ENCODE measurements around the gene ZNF765.
"Not testable (repeated sequence)": the region's sequence is repeated elsewhere in the genome, so short reads cannot be mapped to it uniquely, and the experiment has no call there.

Gene ZNF765

DNA sequence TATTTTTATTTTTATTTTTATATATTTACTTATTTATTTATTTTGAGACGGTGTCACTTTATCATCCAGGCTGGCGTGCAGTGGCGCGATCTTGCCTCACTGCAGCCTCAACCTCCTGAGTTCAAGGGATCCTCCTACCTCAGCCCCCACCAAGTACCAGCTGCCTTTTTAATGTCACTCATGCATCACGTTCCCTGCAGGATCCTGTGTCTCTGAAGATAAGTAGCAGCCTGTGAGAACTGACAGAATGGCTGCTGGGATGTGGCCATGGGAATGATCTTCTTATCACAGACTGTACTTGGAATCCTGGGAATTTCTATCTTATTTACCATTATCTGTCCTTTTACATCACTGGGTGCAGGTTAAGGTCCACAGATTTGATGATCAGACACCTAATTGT lies 27.6 kb downstream of the ZNF765 start:
- H3K9me3 ChIP-seq (ENCODE audit: control insufficient read depth in 2 of 2, low read length in 2 of 2), result no peaks in the 10 kb centered on the region
- H3K4me3 ChIP-seq (ENCODE audit: low read length in 2 of 2), result no peak overlapping the region
- H3K9ac ChIP-seq (ENCODE audit: low read length in 2 of 2), result no peak overlapping the region
- no peak overlapping the region for H3K27ac ChIP-seq (ENCODE audit: low read length)
- no peaks in the 10 kb centered on the region for H3K36me3 ChIP-seq (ENCODE audit: control insufficient read depth in 2 of 2, insufficient read depth in 2 of 2, low read length in 2 of 2)
- H3K4me1 ChIP-seq (ENCODE audit: control insufficient read depth, insufficient read depth, low read length), result no peaks in the 10 kb centered on the region
- no peaks in the 10 kb centered on the region for H3K27me3 ChIP-seq (ENCODE audit: control insufficient read depth in 1 of 2, insufficient read depth in 2 of 2, low read length in 2 of 2)

DNA sequence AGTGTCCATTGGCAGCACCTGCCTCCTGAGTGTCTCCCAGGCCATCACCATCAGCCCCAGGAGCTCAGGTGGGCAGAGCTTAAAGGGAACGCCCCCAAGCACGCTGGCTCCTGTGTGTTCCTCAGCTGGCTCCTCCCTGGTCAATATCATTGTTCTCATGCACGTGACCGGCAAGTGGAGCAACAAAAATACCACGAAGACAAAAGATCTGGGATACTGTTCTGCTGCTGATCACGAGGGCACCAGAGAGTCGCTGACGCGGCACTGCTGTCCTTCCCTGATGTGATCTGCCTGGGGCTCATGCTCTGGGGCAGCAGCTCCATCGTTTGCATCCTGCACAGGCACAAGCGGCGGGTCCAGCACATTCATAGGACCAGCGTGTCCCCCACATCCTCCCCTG lies 28.1 kb downstream of the ZNF765 start:
- H3K36me3 ChIP-seq (ENCODE audit: control insufficient read depth in 2 of 2, insufficient read depth in 2 of 2, low read length in 2 of 2); H3K27ac ChIP-seq (ENCODE audit: low read length); H3K9me3 ChIP-seq (ENCODE audit: control insufficient read depth in 2 of 2, low read length in 2 of 2); H3K4me1 ChIP-seq (ENCODE audit: control insufficient read depth, insufficient read depth, low read length); H3K4me3 ChIP-seq (ENCODE audit: low read length in 2 of 2); H3K27me3 ChIP-seq (ENCODE audit: control insufficient read depth in 1 of 2, insufficient read depth in 2 of 2, low read length in 2 of 2); H3K9ac ChIP-seq (ENCODE audit: low read length in 2 of 2): not testable (repeated sequence)

DNA sequence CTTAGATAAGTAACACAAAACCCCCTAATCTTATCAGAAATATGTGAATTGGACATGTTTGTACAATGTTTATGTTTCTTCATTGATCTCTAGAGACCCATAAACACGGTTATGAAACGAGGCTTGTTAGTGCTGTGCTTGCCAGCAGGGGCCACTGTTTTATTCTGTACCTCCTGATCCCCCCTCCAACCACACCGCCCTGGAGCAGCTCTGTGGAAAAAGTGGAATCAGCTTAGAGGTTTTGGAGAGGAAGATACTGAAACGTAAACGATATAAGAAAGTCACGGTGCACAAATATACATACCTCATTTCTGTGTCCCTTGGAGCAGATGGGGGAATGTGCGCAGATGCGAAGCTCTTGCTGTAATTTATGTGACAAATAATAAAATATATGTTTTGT lies 28.7 kb downstream of the ZNF765 start:
- not testable (repeated sequence) for H3K27ac ChIP-seq (ENCODE audit: low read length); H3K9ac ChIP-seq (ENCODE audit: low read length in 2 of 2); H3K36me3 ChIP-seq (ENCODE audit: control insufficient read depth in 2 of 2, insufficient read depth in 2 of 2, low read length in 2 of 2); H3K27me3 ChIP-seq (ENCODE audit: control insufficient read depth in 1 of 2, insufficient read depth in 2 of 2, low read length in 2 of 2); H3K4me3 ChIP-seq (ENCODE audit: low read length in 2 of 2); H3K9me3 ChIP-seq (ENCODE audit: control insufficient read depth in 2 of 2, low read length in 2 of 2); H3K4me1 ChIP-seq (ENCODE audit: control insufficient read depth, insufficient read depth, low read length)

DNA sequence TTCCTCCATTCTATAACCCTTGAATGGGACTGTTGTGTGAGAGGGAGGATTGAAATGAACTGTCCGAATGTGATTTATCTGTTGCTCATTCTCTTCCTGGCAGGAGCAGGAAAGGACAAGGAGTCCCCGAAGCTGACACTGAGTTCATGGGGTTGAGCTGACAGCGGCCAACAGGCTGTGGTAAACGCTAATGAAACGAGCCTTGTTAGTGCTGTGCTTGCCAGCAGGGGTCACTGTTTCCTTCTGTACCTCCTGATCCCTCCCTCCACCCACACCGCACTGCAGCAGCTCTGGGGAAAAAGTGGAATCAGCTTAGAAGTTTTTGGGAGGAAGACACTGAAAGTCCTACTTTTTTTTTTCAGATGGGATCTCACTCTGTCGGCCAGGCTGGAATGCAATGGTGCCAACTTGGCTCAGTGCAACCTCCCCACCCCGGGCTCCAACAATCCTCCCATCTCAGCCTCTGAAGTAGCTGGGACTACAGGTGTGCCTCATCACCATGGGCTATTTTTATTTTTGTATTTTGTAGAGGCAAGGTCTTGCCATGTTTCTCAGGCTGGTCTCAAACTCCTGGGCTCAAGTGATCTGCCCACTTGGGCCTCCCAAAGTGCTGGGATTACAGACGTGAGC lies 30.1 kb downstream of the ZNF765 start:
- Histone ChIP-seq H3K27ac (ENCODE audit: low read length) (no peak overlapping the region), H3K9ac (ENCODE audit: low read length in 2 of 2) (no peak overlapping the region), H3K36me3 (ENCODE audit: control insufficient read depth in 2 of 2, insufficient read depth in 2 of 2, low read length in 2 of 2) (no peaks in the 10 kb centered on the region), H3K9me3 (ENCODE audit: control insufficient read depth in 2 of 2, low read length in 2 of 2) (no peaks in the 10 kb centered on the region), H3K4me3 (ENCODE audit: low read length in 2 of 2) (no peak overlapping the region), H3K4me1 (ENCODE audit: control insufficient read depth, insufficient read depth, low read length) (no peaks in the 10 kb centered on the region), H3K27me3 (ENCODE audit: control insufficient read depth in 1 of 2, insufficient read depth in 2 of 2, low read length in 2 of 2) (no peaks in the 10 kb centered on the region)

DNA sequence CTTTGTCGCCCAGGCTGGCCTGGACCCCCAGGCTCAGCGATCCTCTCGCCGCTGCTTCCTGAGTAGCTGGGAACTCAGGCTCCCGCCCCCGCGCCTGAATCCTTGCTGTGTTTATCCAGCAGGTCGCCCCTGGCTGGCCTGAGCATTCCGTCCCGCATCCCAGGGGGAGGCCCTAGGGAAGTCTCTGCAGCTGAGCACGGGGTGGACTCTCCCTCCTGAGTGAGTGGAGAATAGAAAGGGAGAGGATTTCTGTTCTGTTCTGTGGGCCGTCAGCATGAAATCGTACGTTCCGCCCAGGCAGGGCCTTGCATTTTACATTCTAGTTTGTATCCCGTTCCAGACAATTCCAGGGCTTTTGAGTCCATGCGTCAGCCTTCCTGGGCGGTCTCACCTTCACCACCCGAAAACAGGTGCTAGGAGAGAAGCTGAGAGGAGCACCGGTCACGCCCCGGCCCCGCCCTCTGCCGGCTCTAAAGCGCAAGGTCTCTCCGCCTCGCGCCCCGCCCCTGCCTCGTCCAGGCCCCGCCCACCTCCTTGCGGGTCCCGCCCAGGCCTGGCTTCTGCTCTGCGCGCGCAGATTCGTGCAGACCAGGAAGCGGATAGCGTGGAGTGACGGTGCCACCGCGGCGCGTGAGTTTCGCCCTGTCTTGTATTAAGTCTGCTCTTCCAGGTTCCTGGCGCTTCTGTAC lies 36.6 kb downstream of the ZNF765 start, which contains the start of gene ZNF761:
TSS of gene ZNF761 (plus strand) at position 586 of the 689 bp plus-strand sequence. CDS start 15,285 bp downstream, outside the sequence.
- Histone ChIP-seq H3K27me3 (ENCODE audit: control insufficient read depth in 1 of 2, insufficient read depth in 2 of 2, low read length in 2 of 2) (no peaks in the 10 kb centered on the region), H3K27ac (ENCODE audit: low read length) (no peak within 1 kb of the TSS), H3K36me3 (ENCODE audit: control insufficient read depth in 2 of 2, insufficient read depth in 2 of 2, low read length in 2 of 2) (no peaks in the 10 kb centered on the region), H3K4me3 (ENCODE audit: low read length in 2 of 2) (peak within 1 kb of the TSS; percentile 61 to 86), H3K9ac (ENCODE audit: low read length in 2 of 2) (peak within 1 kb of the TSS; percentile 74 to 80), H3K4me1 (ENCODE audit: control insufficient read depth, insufficient read depth, low read length) (peaks cover 7% of the 10 kb centered on the region), H3K9me3 (ENCODE audit: control insufficient read depth in 2 of 2, low read length in 2 of 2) (no peaks in the 10 kb centered on the region)

DNA sequence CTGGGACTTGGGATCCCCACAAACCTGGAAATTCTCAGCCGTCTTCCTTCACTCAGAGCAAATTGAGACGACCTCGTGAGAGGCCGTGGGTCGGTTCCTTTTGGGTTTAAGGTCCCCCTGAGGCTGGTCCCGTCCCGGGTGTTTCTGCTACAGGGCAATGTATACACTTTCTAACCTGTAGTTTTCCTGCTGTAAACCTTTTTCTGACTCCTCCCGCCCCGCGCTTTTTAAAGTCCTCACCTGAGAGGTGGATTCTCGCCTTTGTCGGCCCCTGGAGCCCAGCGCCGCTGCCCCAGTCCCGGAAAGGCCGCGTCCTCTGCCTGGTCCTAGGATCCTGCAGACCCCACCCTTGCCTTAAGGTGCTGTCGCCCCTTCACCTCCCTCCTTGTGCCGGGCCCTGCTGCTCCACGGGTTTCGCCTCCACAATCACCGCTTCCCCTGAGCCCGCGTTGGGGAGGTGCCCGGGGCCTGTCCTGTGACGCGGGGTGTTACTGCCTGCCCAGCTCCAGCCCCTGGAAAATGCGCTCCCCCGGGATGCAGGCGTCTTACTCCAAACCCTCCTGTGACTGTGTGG lies 37.2 kb downstream of the ZNF765 start:
- Histone ChIP-seq H3K36me3 (ENCODE audit: control insufficient read depth in 2 of 2, insufficient read depth in 2 of 2, low read length in 2 of 2) (no peaks in the 10 kb centered on the region), H3K4me1 (ENCODE audit: control insufficient read depth, insufficient read depth, low read length) (peaks cover 7% of the 10 kb centered on the region), H3K27ac (ENCODE audit: low read length) (no peak overlapping the region)

DNA sequence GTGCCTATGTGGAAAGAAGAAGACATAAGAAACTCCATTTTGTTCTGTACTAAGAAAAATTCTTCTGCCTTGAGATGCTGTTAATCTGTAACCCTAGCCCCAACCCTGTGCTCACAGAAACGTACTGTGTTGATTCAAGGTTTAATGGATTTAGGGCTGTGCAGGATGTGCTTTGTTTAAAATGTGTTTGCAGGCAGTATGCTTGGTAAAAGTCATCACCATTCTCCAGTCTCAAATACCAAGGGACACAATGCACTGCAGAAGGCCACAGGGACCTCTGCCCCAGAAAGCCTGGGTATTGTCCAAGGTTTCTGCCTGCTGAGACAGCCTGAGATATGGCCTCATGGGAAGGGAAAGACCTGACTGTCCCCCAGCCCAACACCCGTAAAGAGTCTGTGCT lies 48.9 kb downstream of the ZNF765 start:
- H3K36me3 ChIP-seq (ENCODE audit: control insufficient read depth in 2 of 2, insufficient read depth in 2 of 2, low read length in 2 of 2), result peaks cover 17 to 20% of the 10 kb centered on the region in 2 donors
- H3K4me3 ChIP-seq (ENCODE audit: low read length in 2 of 2); H3K9me3 ChIP-seq (ENCODE audit: control insufficient read depth in 2 of 2, low read length in 2 of 2): not testable (repeated sequence)

More for the DNA sequence above, 37.2 kb downstream of the ZNF765 start:
- H3K4me3 ChIP-seq (ENCODE audit: low read length in 2 of 2), result peak overlapping the region; percentile 61 to 86
- H3K9ac ChIP-seq (ENCODE audit: low read length in 2 of 2), result peak overlapping the region; percentile 74 to 80
- H3K27me3 ChIP-seq (ENCODE audit: control insufficient read depth in 1 of 2, insufficient read depth in 2 of 2, low read length in 2 of 2), result no peaks in the 10 kb centered on the region
- no peaks in the 10 kb centered on the region for H3K9me3 ChIP-seq (ENCODE audit: control insufficient read depth in 2 of 2, low read length in 2 of 2)

DNA sequence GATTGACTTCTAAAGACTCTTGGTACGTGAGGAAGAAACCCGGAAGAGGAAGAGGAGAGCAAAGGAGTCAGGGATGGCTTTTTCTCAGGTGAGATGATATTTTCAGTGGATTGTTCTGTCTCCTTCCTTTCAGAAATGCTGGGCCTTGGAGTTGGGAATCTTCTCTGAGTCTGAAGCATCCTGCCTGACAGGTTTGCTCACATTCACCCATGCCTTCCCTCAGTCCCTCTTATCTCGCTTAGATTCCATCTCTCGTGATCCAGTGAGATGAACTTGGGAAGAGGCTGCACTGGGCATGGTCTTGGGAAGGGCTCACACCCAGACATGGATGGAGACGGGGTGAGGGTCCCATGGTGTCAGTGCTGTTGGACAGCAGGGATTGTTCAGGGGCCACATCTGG lies 52.2 kb downstream of the ZNF765 start:
- peaks cover 21 to 24% of the 10 kb centered on the region in 2 donors for H3K36me3 ChIP-seq (ENCODE audit: control insufficient read depth in 2 of 2, insufficient read depth in 2 of 2, low read length in 2 of 2)
- not testable (repeated sequence) for H3K27me3 ChIP-seq (ENCODE audit: control insufficient read depth in 1 of 2, insufficient read depth in 2 of 2, low read length in 2 of 2); H3K4me3 ChIP-seq (ENCODE audit: low read length in 2 of 2); H3K4me1 ChIP-seq (ENCODE audit: control insufficient read depth, insufficient read depth, low read length); H3K27ac ChIP-seq (ENCODE audit: low read length); H3K9me3 ChIP-seq (ENCODE audit: control insufficient read depth in 2 of 2, low read length in 2 of 2); H3K9ac ChIP-seq (ENCODE audit: low read length in 2 of 2)

More for the DNA sequence above, 48.9 kb downstream of the ZNF765 start:
- not testable (repeated sequence) for H3K27ac ChIP-seq (ENCODE audit: low read length); H3K27me3 ChIP-seq (ENCODE audit: control insufficient read depth in 1 of 2, insufficient read depth in 2 of 2, low read length in 2 of 2); H3K4me1 ChIP-seq (ENCODE audit: control insufficient read depth, insufficient read depth, low read length); H3K9ac ChIP-seq (ENCODE audit: low read length in 2 of 2)

DNA sequence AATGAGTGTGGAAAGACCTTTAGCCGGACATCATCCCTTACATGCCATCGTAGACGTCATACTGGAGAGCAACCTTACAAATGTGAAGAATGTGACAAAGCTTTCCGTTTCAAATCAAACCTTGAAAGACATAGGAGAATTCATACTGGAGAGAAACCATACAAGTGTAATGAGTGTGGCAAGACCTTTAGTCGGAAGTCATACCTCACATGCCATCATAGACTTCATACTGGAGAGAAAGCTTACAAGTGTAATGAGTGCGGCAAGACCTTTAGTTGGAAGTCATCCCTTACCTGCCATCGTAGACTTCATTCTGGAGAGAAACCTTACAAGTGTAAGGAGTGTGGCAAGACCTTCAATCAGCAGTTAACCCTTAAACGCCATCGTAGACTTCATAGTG lies 60.9 kb downstream of the ZNF765 start:
- no peak overlapping the region for H3K9ac ChIP-seq (ENCODE audit: low read length in 2 of 2)
- H3K9me3 ChIP-seq (ENCODE audit: control insufficient read depth in 2 of 2, low read length in 2 of 2), result peaks cover 0 to 5% of the 10 kb centered on the region in 2 donors
- no peaks in the 10 kb centered on the region for H3K27me3 ChIP-seq (ENCODE audit: control insufficient read depth in 1 of 2, insufficient read depth in 2 of 2, low read length in 2 of 2)
- H3K4me1 ChIP-seq (ENCODE audit: control insufficient read depth, insufficient read depth, low read length), result no peaks in the 10 kb centered on the region
- H3K36me3 ChIP-seq (ENCODE audit: control insufficient read depth in 2 of 2, insufficient read depth in 2 of 2, low read length in 2 of 2), result peaks cover 19 to 26% of the 10 kb centered on the region in 2 donors
- H3K4me3 ChIP-seq (ENCODE audit: low read length in 2 of 2), result no peak overlapping the region
- H3K27ac ChIP-seq (ENCODE audit: low read length), result no peak overlapping the region

DNA sequence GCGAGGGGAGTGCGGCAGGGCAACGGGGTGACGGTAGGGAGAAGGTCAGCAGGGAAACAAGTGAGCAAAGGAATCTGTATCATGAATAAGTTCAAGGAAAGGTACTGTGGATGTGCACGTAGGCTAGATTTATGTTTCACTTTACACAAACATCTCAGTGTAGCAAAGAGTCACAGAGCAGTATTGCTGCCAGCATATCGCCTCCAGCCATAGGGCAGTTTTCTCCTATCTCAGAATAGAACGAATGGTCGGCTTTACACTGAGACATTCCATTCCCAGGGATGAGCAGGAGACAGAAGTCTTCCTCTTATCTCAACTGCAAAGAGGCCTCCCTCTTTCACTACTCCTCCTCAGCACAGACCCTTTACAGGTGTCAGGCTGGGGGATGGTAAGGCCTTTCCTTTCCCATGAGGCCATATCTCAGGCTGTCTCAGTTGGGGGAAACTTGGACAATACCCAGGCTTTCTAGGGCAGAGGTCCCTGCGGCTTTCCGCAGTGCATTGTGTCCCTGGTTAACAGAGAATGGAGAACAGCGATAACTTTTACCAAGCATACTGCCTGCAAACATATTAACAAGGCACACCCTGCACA lies 65.3 kb downstream of the ZNF765 start:
- H3K36me3 ChIP-seq (ENCODE audit: control insufficient read depth in 2 of 2, insufficient read depth in 2 of 2, low read length in 2 of 2); H3K27me3 ChIP-seq (ENCODE audit: control insufficient read depth in 1 of 2, insufficient read depth in 2 of 2, low read length in 2 of 2); H3K4me1 ChIP-seq (ENCODE audit: control insufficient read depth, insufficient read depth, low read length); H3K27ac ChIP-seq (ENCODE audit: low read length); H3K4me3 ChIP-seq (ENCODE audit: low read length in 2 of 2); H3K9ac ChIP-seq (ENCODE audit: low read length in 2 of 2); H3K9me3 ChIP-seq (ENCODE audit: control insufficient read depth in 2 of 2, low read length in 2 of 2): not testable (repeated sequence)

Measured in stomach smooth muscle (tissue), 2 donors.